Stimulated activated CD4-positive, alpha-beta T cell treated with anti-CD3 and anti-CD28 coated beads, Interleukin-4, amount 100 ng/mL, for 24 hours (primary cell): ENCODE results near the gene PDE4D.
A peak's percentile ranks its signal among the peaks of the same experiment; 100 is the strongest.
"Not testable (repeated sequence)": the region's sequence is repeated elsewhere in the genome, so short reads cannot be mapped to it uniquely, and the experiment has no call there.

Experiments
- DNase-seq: peaks from one replicate; pipeline ENCODE4 v3.0.0-alpha.2; 2020

Gene PDE4D

GRCh38 chr5:59575648-59576445 lies 317.7 kb downstream of the PDE4D start:
- no peak for DNase-seq

GRCh38 chr5:59573509-59573908 lies 320.0 kb downstream of the PDE4D start:
- not testable (repeated sequence) for DNase-seq

GRCh38 chr5:59571067-59571466 lies 322.5 kb downstream of the PDE4D start:
- no peak for DNase-seq

GRCh38 chr5:59569608-59570334 lies 323.8 kb downstream of the PDE4D start:
- DNase-seq = no peak

GRCh38 chr5:59569158-59569557 lies 324.4 kb downstream of the PDE4D start:
- DNase-seq = no peak

GRCh38 chr5:59568161-59568560 lies 325.4 kb downstream of the PDE4D start:
- no peak for DNase-seq

- DNase-seq = no peak
These were observed 328.0 kb downstream of the PDE4D start for GRCh38 chr5:59565551-59565950.

- DNase-seq = no peak
These were observed 328.6 kb downstream of the PDE4D start for GRCh38 chr5:59564895-59565294.

- peak; percentile 3 for DNase-seq
These were observed 330.7 kb downstream of the PDE4D start for GRCh38 chr5:59562756-59563389.

GRCh38 chr5:59560553-59560952 lies 333.0 kb downstream of the PDE4D start:
- DNase-seq = no peak

- DNase-seq = no peak
These were observed 333.7 kb downstream of the PDE4D start for GRCh38 chr5:59559847-59560246.

GRCh38 chr5:59559323-59559722 lies 334.2 kb downstream of the PDE4D start:
- no peak for DNase-seq

- no peak for DNase-seq
These were observed 335.0 kb downstream of the PDE4D start for GRCh38 chr5:59558501-59558900.

- no peak for DNase-seq
These were observed 336.0 kb downstream of the PDE4D start for GRCh38 chr5:59557572-59557971.

- DNase-seq = no peak
These were observed 337.9 kb downstream of the PDE4D start for GRCh38 chr5:59555596-59555995.

- no peak for DNase-seq
These were observed 339.0 kb downstream of the PDE4D start for GRCh38 chr5:59554501-59554900.

GRCh38 chr5:59553992-59554391 lies 339.5 kb downstream of the PDE4D start:
- DNase-seq = no peak

GRCh38 chr5:59548807-59549357 lies 344.6 kb downstream of the PDE4D start:
- no peak for DNase-seq

GRCh38 chr5:59547731-59548130 lies 345.8 kb downstream of the PDE4D start:
- no peak for DNase-seq

- no peak for DNase-seq
These were observed 349.0 kb downstream of the PDE4D start for GRCh38 chr5:59544573-59544972.

GRCh38 chr5:59543821-59544442 lies 349.6 kb downstream of the PDE4D start:
- no peak for DNase-seq

- DNase-seq = no peak
These were observed 350.4 kb downstream of the PDE4D start for GRCh38 chr5:59542851-59543820.
